Transverse colon (tissue), 3 donors: ENCODE data around the gene LPIN1.

Experiments used
- EP300 ChIP-seq: sonication (generic); formaldehyde crosslinking; IDR thresholded peaks from one replicate; pipeline ENCODE4 v1.6.1; 2017; ENCODE audit warnings: antibody characterized with exemption, low read depth
- POLR2A ChIP-seq: fragments of 450-650 bp; IDR thresholded peaks from one replicate; pipeline ENCODE4 v1.6.1; 2016; ENCODE audit warnings: antibody characterized with exemption, mild to moderate bottlenecking, moderate library complexity
- TF ChIP-seq, protein P1 (sequence below), 5 experiments: fragments of 200-600 bp in 3 of 5; fragments of 450-650 bp in 2 of 5; sonication (generic) in 3 of 5; IDR thresholded peaks; 1 replicate in 2 of 5; 2 replicates in 3 of 5; pipeline ENCODE4 v1.5.1; 2016 to 2017; ENCODE audit warnings: antibody characterized with exemption in 5 of 5, inconsistent platforms in 3 of 5, mild to moderate bottlenecking in 2 of 5, moderate library complexity in 1 of 5

DNA sequence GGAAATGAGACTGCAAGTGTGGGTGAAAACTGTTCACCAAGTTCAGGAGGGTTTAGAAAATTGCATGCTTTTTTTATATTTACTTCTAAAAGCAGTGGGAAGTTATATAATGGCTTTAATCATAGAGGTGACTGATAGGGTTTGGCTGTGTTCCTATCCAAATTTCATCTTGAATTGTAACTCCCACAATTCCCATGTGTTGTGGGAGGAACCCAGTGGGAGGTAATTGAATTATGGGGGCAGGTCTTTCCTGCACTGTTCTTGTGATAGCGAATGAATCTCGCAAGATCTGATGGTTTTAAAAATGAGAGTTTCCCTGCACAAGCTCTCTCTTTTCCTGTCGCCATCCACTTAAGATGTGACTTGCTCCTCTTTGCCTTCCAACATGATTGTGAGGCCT, 40.7 kb upstream of the LPIN1 start:
- TF ChIP-seq, protein P1, sequence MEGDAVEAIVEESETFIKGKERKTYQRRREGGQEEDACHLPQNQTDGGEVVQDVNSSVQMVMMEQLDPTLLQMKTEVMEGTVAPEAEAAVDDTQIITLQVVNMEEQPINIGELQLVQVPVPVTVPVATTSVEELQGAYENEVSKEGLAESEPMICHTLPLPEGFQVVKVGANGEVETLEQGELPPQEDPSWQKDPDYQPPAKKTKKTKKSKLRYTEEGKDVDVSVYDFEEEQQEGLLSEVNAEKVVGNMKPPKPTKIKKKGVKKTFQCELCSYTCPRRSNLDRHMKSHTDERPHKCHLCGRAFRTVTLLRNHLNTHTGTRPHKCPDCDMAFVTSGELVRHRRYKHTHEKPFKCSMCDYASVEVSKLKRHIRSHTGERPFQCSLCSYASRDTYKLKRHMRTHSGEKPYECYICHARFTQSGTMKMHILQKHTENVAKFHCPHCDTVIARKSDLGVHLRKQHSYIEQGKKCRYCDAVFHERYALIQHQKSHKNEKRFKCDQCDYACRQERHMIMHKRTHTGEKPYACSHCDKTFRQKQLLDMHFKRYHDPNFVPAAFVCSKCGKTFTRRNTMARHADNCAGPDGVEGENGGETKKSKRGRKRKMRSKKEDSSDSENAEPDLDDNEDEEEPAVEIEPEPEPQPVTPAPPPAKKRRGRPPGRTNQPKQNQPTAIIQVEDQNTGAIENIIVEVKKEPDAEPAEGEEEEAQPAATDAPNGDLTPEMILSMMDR (IDR thresholded peaks at IDR 0.05): no peak
- no peak for TF ChIP-seq EP300
- no peak for TF ChIP-seq POLR2A
